Endodermal cell (in vitro differentiated cells): ENCODE data around the gene ZNF234. TPM values are rescaled to one million over a fixed set of nuclear protein-coding genes. Genes with fewer than 3 reads are reported as not detected.

Source experiments
- DNase-seq: peaks from one replicate; pipeline ENCODE4 v3.0.0-alpha.2; 2017
- H3K27ac ChIP-seq: 2 replicates; pipeline ENCODE4 v1.5.1; 2013; ENCODE audit warnings: mild to moderate bottlenecking, low read depth, low read length, moderate library complexity
- H3K27me3 ChIP-seq: 2 replicates; pipeline ENCODE4 v1.6.1; 2013; ENCODE audit warnings: mild to moderate bottlenecking, low read length, moderate library complexity; ENCODE audit not compliant: insufficient read depth, control insufficient read depth, poor library complexity, severe bottlenecking
- H3K36me3 ChIP-seq: 2 replicates; pipeline ENCODE4 v1.7.0; 2013; ENCODE audit warnings: mild to moderate bottlenecking, low read length, moderate library complexity; ENCODE audit not compliant: control insufficient read depth, insufficient read depth
- H3K4me1 ChIP-seq: one replicate; pipeline ENCODE4 v1.7.0; 2013; ENCODE audit warnings: low read length; ENCODE audit not compliant: control insufficient read depth, insufficient read depth
- H3K4me3 ChIP-seq: 2 replicates; pipeline ENCODE4 v1.5.1; 2013; ENCODE audit warnings: mild to moderate bottlenecking, low read length, moderate library complexity
- H3K9ac ChIP-seq: 2 replicates; pipeline ENCODE4 v1.6.1; 2013; ENCODE audit warnings: mild to moderate bottlenecking, low read length, moderate library complexity; ENCODE audit not compliant: poor library complexity, severe bottlenecking; ENCODE audit errors: extremely low read depth
- H3K9me3 ChIP-seq: 2 replicates; pipeline ENCODE4 v1.6.1; 2013; ENCODE audit warnings: mild to moderate bottlenecking, low read length, moderate library complexity; ENCODE audit not compliant: control insufficient read depth
- H3K27ac Mint-ChIP-seq: 2 replicates; pipeline ENCODE4 v1.8.0; 2020; ENCODE audit warnings: mixed read lengths
- H3K27me3 Mint-ChIP-seq: 2 replicates; pipeline ENCODE4 v1.8.0; 2021; ENCODE audit warnings: mild to moderate bottlenecking, mixed read lengths; ENCODE audit not compliant: insufficient read depth
- H3K36me3 Mint-ChIP-seq: 2 replicates; pipeline ENCODE4 v1.8.0; 2020; ENCODE audit warnings: low read depth, mixed read lengths
- H3K4me1 Mint-ChIP-seq: 2 replicates; pipeline ENCODE4 v1.8.0; 2020; ENCODE audit warnings: mixed read lengths
- H3K4me3 Mint-ChIP-seq: 2 replicates; pipeline ENCODE4 v1.8.0; 2020; ENCODE audit warnings: mild to moderate bottlenecking, moderate library complexity, mixed read lengths
- H3K9me3 Mint-ChIP-seq: 2 replicates; pipeline ENCODE4 v1.8.0; 2020; ENCODE audit warnings: mild to moderate bottlenecking, mixed read lengths
- CTCF ChIP-seq: fragments of 200-600 bp; sonication (generic); conservative IDR thresholded peaks from 2 replicates; pipeline ENCODE4 v1.5.0; 2021; ENCODE audit warnings: antibody characterized with exemption, mild to moderate bottlenecking
- WGBS, 2 experiments: methylation state at CpG; one replicate each; pipeline versions ENCODE4 v1.1.5 to v1.1.7; 2013; ENCODE audit warnings: missing lambda C conversion rate in 2 of 2, mixed read lengths in 1 of 2; ENCODE audit not compliant: insufficient coverage in 1 of 2, insufficient read length in 1 of 2; 5-methylcytosine and 5-hydroxymethylcytosine counted together
- total RNA-seq, 2 donors: library from RNA; stranded (reverse); fragmentation: NEBNext Ultra II Directional in 1 of 2; extraction: Animal tissue kit (Norgen Biotek cat#: 25700) in 1 of 2; gene quantifications; 2 replicates in 1 of 2; 3 replicates in 1 of 2; pipeline ENCODE4 v1.2.1, GENCODE V29; 2021

ZNF234 gene
- total RNA-seq, 2 donors from 2014 or later = 9.0 to 10.8 TPM

- TF ChIP-seq CTCF = no peak
- Histone ChIP-seq H3K9ac (no peak overlapping the region), H3K4me1 (no peaks in the 10 kb centered on the region), H3K27ac (no peak overlapping the region), H3K36me3 (peaks cover 45% of the 10 kb centered on the region), H3K4me3 (no peak overlapping the region), H3K9me3 (peaks cover 15% of the 10 kb centered on the region), H3K27me3 (no peaks in the 10 kb centered on the region)
- DNase-seq = no peak
- peaks cover 20% of the 10 kb centered on the region for H3K9me3 Mint-ChIP-seq
- no peaks in the 10 kb centered on the region for H3K4me1 Mint-ChIP-seq
- H3K27me3 Mint-ChIP-seq = peaks cover 1% of the 10 kb centered on the region
- WGBS, 2 experiments = 91 to 93% methylated on average over 3 to 5 of the region's 5 CpGs
- no peak overlapping the region for H3K4me3 Mint-ChIP-seq
- peaks cover 40% of the 10 kb centered on the region for H3K36me3 Mint-ChIP-seq
- H3K27ac Mint-ChIP-seq = no peak overlapping the region
Observed at GRCh38 chr19:44131955-44132354, 9.4 kb upstream of the ZNF234 start.

GRCh38 chr19:44142059-44142433 is 692 bp downstream of the ZNF234 start:
- H3K27ac Mint-ChIP-seq = peak overlapping the region; percentile 89

GRCh38 chr19:44149776-44150175 is 8.4 kb downstream of the ZNF234 start:
- H3K27me3 Mint-ChIP-seq = no peaks in the 10 kb centered on the region
- no peak overlapping the region for H3K27ac Mint-ChIP-seq
- peaks cover 69% of the 10 kb centered on the region for H3K36me3 ChIP-seq
- peaks cover 63% of the 10 kb centered on the region for H3K36me3 Mint-ChIP-seq
- no peak for DNase-seq
- H3K4me3 ChIP-seq = no peak overlapping the region
- no peak overlapping the region for H3K27ac ChIP-seq
- WGBS, 2 experiments = 94 to 100% methylated on average over 3 to 4 of the region's 4 CpGs
- no peaks in the 10 kb centered on the region for H3K9me3 ChIP-seq
- no peaks in the 10 kb centered on the region for H3K27me3 ChIP-seq
- H3K4me1 Mint-ChIP-seq = no peaks in the 10 kb centered on the region
- no peak for TF ChIP-seq CTCF
- no peaks in the 10 kb centered on the region for H3K4me1 ChIP-seq
- no peak overlapping the region for H3K4me3 Mint-ChIP-seq
- peaks cover 2% of the 10 kb centered on the region for H3K9me3 Mint-ChIP-seq
- H3K9ac ChIP-seq = no peak overlapping the region

More at GRCh38 chr19:44142059-44142433, 692 bp downstream of the ZNF234 start:
- no peak for TF ChIP-seq CTCF
- Mint-ChIP-seq H3K36me3 (peaks cover 18% of the 10 kb centered on the region), H3K9me3 (no peaks in the 10 kb centered on the region), H3K4me3 (peak overlapping the region; percentile 90), H3K27me3 (no peaks in the 10 kb centered on the region), H3K4me1 (peaks cover 8% of the 10 kb centered on the region)
- peak overlapping the region; percentile 72 for H3K9ac ChIP-seq
- H3K4me1 ChIP-seq = no peaks in the 10 kb centered on the region
- H3K27me3 ChIP-seq = no peaks in the 10 kb centered on the region
- 9 to 11% methylated on average over 4 to 13 of the region's 13 CpGs for WGBS, 2 experiments
- no peak overlapping the region for H3K27ac ChIP-seq
- no peaks in the 10 kb centered on the region for H3K9me3 ChIP-seq
- H3K4me3 ChIP-seq = peak overlapping the region; percentile 95
- DNase-seq = peak; percentile 48
- H3K36me3 ChIP-seq = peaks cover 13% of the 10 kb centered on the region
